CD4-positive, alpha-beta T cell treated with Interleukin-10 for 1 hour (primary cell): ENCODE data around the gene GP5.

Experiments used
- DNase-seq: peaks from one replicate; pipeline ENCODE4 v3.0.0-alpha.2; 2020

The GP5 gene, protein sequence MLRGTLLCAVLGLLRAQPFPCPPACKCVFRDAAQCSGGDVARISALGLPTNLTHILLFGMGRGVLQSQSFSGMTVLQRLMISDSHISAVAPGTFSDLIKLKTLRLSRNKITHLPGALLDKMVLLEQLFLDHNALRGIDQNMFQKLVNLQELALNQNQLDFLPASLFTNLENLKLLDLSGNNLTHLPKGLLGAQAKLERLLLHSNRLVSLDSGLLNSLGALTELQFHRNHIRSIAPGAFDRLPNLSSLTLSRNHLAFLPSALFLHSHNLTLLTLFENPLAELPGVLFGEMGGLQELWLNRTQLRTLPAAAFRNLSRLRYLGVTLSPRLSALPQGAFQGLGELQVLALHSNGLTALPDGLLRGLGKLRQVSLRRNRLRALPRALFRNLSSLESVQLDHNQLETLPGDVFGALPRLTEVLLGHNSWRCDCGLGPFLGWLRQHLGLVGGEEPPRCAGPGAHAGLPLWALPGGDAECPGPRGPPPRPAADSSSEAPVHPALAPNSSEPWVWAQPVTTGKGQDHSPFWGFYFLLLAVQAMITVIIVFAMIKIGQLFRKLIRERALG

DNA sequence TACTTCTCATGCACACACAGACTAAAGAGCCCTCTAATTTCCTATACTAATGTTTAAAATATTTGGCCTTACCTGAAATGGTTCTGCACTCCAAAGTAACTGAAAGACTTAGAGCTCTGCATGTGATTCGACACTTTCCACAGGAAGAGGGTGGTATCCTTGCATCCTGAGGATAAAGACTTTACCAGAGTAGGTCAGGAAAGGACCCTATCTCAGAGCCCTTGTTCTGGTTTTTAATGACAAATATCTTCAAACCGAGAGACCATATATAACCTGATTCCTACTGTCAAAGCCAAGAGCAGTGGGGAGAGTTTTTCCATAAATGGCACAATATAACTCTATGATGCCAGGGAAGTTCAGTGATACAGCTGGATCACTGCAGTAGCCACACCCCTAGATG, at the start of gene GP5:
TSS of gene GP5 (minus strand) at position 101 of the 400 bp plus-strand sequence. CDS start 984 bp downstream, outside the sequence.
- DNase-seq, result no peak

DNA sequence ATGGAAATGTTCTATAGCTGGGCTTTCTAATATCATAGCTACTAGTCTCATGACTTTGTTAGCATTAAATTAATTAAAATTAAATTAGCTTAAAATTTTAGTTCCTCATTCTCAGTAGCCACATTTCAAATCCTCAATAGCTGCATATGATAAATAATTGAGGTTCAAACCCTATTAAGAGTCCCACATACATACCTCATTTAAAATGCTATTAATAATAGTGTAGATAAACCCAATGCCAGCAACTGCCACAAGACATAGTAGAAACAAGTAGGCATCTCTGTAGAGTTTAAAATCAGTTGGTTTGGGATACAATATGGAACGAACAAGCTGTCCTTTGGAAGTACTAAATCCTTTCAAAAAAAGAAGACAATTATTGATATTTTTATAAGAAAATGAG, 48.6 kb upstream of the GP5 start:
- DNase-seq, result no peak

DNA sequence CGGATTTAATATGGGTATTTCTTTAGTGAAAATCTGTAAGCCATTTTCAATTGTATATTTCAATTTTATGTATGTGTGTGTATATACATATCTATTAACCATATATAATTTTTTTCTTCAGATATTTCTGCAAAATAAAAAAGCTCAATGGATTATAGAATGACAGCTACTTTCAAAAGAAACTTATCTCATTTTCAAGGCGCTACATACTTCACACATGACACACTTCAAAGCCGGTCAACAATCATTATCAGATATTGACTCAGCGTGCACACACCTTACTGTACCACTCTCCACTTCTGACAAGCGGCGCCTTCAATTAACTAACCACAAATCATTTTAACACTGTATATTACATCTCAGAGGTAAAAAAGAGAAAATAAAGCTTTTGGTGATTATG, 48.1 kb upstream of the GP5 start:
- DNase-seq, result peak; percentile 14

DNA sequence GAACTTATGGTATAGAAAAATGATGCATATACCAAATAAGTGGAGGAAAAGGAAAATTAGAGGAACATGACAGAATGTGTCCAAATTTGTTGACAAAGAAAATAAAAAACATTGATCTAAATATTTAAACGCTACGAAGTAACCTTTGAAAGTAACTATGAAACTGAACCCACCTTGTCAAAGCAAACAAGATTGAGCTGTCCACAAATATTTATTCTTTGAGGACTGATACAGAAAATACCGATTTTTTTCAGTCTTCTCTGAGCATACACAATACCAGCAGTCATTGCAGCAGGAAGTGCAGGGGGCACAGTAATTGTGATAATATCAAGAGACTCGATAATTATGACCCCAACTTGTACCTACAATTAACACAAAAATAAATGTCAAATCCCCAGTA, 47.7 kb upstream of the GP5 start:
- DNase-seq, result no peak

DNA sequence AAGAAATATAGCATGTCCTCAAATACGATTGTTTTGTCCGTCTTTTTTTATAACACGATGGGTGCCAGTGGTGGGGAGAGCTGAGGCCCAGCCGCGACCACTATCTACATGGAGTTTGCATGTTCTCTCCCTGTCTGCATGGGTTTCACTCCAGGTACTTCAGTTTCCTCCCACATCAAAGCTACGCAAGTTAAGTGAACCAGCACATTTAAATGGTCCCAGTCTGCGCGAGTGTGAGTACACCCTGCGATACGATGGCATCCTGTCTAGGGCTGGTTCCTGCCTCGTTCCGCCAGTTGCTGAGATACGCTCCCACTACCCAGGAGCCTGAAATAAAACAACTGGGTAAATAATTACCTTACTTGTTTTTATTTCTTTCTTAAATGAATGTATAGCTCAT, 47.1 kb upstream of the GP5 start:
- no peak for DNase-seq

DNA sequence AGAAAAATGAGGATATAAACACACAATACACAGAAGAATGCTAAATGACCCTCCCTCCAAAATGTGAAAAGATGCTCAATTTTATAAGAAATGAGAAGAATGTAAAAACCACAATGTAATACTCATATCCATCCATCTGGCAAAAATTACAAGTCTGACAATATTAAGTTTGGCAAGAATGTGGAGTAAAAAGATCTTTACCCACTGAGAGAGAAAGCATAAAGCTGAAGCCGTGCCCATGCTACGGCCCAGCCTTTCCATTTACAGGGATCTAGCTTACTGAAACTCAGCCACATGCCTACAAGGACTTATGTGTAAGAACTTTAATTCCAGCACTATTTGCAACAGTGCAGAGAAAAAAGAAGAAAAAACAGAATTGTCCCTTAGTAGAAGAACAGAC, 44.8 kb upstream of the GP5 start:
- no peak for DNase-seq

DNA sequence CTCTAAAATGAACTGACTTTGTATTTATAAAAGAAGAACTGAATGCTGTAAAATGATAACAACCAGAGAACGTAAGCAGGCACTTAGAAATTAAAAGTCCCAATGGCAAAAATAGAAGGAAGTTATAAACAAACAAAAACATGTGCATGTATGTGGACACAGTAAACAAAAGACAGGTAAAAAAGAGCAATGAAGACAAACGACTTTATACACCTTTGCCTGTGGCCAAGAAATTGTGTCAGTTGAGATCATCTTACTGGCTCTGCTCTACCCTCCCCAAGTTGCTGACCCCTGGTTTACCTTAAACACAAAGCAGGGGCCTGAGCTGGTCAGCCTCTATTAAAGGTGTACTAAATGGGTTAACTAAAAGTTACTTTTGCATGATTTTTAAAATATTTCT, 41.7 kb upstream of the GP5 start:
- no peak for DNase-seq

DNA sequence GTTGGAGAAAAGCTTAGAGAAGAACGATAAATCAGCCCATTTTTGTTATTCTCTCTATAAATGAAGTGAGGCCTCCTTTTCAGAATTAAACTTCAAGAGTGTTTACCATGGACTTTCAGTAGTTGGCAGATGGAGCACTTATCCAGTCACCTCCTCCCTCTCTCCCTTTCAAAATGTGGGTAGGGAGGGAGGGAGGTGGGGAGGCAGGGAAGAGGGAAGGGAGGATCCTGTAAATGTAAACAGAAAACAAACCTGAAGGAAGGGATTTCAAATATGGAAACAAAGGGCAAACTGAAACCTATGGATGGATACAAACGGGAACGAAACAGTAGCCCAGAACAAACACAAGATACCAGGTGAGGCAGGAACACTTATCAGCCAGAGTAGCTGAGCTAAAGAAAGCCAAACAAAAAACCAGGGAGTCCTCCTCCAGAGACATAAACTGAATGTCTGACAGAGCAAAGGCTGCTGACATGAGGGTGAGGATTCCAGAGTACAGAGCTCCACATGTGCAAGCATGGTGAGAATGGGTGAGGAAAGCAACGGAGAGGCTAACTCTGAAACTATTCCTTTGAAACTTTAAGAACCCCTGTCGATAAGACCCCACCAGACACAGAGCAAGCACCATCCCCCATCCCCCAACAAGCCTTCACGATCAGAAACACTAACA, 41.0 kb upstream of the GP5 start:
- no peak for DNase-seq

DNA sequence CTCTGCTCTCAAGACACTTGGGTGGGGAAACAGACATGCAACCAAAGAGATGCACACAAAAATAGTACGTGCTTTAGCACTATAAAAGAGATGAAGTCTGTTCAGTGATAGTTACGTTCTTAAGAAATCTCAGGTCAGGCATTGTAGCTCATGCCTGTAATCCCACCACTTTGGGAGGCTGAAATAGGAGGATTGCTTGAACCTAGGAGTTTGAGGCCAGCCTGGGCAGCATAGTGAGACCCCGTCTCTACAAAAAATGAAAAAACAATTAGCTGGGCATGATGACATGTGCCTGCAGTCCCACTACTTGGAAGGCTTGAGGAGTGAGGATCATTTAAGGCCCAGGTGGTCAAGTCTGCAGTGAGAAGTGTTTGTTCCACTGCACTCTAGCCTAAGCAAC, 35.4 kb upstream of the GP5 start:
- no peak for DNase-seq

DNA sequence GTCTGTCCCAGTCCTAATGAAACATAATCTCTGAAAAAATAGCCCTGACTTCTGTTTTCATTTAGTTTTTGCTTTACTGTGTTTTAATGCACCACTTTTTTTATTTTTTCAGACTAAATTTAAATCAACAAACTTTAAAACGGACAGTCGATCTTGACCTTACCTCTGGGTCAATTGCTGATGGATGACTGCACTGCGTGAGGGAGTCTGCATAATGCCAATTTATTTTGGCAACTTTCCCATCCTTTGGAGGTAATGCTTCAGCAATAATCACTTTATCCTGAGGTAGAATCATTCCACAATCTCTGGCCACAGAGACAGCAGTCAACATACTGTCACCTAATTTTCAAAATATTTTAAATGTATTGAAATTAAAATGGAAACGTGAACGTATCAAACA, 32.5 kb upstream of the GP5 start:
- DNase-seq, result no peak

DNA sequence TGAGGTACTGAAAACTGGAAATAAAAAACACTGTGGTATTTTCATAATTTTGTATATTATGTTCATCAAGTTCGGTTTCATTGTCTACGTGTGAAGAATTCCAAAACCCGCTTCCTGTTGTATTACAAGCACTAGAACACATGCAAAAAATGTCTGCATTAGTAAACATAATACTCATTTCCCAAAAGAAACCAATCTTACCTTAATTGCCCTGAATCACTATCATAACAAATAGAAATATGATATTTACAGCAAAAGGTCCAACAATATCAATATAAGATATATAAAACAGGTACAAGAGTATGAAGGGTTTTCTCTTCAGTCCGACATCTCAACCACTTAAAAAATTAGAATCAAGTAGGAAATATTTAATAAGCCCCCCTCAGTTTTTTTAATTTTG, 26.3 kb upstream of the GP5 start:
- no peak for DNase-seq

DNA sequence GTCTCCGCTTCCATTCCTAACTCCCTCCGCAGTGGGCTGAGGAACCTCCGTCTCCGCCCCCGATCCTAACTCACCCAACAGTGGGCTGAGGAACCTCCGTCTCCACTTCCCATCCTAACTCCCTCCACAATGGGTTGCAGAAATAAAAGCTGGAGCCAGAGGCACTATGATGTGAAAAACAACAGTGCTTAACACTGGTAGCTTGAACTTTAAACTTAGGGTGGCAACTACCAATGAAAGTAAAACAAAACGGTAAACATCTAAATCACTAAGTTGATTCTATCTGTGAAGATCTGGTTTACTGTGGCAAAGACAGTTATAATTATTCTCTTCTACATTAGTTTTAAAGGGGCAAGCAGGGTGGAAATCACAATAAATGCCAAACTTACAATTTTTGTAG, 25.9 kb upstream of the GP5 start:
- DNase-seq, result no peak

DNA sequence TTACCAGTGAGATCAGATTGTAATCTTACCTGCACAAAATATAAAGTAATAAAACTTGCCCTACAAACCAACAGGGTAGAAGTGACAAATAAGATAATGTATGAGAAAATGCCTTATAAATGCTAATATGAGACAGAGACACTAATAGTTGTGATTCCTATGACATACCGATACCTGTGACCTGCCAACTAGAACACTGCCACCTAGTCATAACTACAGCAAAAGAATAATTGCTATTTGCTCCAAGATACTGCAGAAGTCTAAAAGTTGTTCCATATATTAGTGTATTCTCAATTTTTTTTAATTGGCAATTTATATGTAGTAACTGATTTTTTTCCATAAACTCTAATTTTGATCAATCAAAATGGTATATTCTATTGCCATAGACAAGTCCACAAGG, 25.3 kb upstream of the GP5 start:
- no peak for DNase-seq

DNA sequence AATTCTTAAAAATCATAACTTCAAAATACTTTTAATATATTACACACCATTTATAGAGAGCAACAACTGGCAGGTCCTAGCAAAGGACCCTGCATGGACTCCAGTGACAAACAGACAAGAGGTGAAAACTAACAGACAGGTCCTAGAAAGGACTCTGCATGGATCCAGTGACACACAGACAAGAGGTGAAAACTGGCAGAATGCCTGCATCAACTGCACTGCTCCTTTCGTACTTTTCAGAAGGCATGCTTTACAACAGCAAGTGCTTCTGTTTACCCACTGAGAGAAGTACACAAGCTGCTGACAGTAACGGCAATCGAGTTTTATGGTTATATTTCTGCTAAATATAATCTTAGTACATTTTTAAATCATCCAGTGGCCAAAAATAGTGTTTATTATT, 24.3 kb upstream of the GP5 start:
- DNase-seq, result no peak

DNA sequence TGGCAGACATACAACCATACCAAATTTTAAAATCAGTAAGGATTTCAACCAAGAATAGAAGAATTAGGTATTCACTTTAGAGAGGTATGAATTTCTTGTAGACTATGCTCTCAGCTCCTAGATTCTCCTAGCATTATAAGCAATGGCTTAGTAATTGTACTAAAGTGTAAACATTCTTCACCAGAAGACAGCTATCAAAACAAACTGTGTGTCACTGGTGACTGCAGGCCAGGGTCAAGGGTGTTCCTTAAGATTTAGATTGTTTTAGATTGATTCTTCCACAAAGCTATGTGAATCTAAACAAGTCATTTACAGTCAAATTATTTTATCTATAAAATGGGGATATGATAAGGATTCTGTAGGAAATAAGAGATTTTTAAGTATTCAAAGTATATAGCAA, 23.1 kb upstream of the GP5 start:
- no peak for DNase-seq

DNA sequence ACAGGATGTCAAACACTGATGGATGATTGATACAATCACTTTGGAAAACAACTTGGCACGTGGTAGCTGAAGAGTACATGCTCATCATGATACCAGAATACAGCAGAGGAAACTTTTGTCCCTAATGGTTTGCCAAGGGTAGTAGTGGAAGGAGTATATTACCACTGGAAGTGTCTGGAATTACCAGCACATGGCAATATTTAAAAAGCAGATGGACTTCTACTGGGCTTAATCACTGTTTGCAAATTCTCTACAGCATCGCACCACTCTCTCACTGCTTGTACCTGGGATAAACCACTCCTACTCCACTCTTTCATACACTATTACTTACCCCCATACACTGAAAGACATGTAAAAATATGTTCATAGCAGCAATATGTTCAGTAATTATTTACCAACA, 19.6 kb upstream of the GP5 start:
- DNase-seq, result no peak

DNA sequence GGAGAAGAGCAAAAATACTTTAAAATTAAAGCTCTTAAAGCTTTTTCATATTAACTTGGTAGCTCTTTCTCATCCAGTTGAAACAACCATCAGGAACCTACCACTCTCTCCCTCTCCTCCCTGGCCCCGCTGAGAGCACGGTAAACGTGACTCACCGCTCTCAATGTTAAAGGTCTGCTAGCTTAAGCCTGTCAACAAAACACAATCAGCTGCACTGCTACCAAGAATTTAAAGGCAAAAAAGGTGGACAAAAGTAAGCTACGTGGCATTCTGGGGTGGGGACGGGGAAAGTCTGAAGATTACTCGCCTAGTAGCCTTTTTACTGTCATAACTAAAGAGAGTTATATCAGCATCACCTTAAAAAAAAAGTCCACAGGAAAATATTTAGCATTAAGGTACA, 8.4 kb upstream of the GP5 start:
- DNase-seq, result no peak

DNA sequence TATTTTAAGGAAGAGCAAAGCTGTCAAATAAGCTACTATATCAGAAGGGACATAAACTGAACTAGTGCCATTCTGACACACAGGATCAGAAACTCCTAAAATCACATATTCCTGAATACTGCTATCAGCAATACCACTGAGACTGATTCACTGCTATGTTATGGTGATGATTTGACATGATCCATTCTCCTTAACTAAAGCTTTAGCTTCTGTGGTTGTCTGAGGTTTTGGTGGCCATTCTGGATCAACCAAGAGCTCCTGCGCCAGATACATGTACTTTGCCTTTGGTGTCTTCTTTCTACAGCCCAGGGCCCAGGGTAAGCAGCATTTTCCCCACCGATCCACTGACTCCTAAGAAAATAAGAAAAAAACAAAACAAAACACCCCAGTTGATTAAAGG, 6.7 kb upstream of the GP5 start:
- DNase-seq, result no peak

DNA sequence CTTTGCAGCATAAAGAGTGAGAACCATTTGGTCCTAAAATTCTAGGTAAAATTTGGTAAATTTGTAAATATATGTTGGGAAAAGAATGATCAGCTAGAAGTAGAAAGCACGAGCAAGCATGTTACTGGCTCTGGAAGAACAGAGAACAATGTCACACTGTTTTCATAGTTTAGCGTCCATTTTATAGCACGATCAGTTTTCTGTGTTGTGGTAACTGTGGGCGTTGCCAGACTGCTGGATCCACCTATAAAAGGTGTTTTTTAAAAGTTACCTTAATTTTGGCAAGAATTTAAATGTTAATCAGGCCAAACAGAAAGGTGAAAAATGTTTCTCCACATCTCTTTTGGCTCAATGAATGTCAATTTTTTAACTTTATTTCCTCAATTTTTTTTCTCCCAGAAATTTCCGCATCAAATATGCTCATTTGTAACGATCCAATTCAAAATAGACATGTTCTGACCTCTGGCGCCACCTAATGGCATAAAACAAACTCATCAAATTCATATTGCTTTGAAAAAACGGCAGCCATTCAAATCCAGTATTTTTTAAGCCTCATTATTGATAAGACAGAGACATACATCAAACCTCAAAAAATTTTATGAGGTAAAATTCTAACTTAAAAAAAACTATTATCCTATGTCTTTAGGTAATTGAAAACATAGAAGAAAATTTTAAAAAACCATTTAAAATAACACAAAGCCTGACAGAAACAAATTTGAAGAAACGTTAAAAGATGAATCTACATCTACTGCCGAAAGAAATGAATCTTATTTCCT, 5.5 kb upstream of the GP5 start:
- DNase-seq, result peak; percentile 68

DNA sequence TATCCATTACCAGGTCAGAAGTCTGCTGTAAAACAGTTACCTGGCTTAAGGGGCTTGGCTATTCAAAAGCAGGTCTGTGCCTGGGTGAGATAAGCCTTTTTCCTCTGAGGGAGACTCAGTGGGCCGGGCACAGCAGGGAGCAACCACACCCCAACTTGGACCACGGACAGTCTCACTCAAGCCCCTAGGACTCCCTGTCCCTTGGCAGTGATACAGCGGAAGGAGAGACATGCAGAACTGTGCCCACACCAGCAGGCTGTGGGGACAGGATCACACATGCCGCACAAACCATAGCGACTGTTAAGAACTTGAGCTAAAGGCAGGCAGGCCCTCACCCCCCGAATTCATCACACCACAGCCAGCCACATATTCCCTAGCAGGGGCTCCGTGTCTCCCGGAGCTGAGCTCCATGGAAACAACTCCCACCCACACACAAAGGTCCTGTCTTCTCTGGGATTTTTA, 2.8 kb upstream of the GP5 start:
- DNase-seq, result no peak

DNA sequence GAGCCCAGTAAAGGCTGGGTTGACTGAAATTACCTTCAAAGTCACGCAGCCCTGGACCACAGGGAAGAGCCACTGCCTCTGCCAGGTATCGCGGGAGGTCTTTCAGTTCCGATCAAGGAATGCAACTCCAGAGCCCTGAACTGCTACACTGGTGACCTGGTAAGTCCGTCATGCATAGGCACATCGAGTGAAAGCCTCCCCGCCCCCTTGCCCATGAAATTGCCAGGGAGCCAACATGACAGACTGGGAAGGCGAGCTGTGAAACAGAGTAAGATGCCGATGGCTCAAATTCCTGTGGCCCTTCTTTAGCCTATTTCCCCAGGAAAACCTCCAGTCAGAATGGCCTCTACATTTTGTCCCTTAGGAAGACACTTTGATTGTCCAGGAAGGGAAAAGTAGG, 2.3 kb upstream of the GP5 start:
- DNase-seq, result no peak

DNA sequence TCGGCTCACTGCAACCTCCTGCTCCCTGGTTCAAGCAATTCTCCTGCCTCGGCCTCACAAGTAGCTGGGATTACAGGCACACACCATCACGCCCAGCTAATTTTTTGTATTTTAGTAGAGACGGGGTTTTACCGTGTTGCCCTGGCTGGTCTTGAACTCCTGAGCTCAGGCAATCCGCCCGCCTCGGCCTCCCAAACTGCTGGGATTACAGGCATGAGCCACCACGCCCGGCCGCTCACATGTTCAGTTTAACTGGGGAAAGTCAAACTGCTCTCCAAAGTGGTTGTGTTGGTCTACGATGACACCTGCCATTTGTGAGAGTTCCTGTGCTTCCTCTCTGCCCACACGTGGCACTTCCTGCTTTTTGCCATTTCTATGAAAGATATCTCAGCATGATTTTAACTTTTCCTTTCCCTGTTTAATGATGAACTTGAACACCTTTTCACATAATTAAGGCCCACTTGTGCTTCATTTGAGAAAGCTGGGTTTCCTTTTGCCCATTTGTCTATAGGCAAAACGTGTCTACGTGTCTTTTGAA, 877 bp upstream of the GP5 start:
- DNase-seq, result no peak

DNA sequence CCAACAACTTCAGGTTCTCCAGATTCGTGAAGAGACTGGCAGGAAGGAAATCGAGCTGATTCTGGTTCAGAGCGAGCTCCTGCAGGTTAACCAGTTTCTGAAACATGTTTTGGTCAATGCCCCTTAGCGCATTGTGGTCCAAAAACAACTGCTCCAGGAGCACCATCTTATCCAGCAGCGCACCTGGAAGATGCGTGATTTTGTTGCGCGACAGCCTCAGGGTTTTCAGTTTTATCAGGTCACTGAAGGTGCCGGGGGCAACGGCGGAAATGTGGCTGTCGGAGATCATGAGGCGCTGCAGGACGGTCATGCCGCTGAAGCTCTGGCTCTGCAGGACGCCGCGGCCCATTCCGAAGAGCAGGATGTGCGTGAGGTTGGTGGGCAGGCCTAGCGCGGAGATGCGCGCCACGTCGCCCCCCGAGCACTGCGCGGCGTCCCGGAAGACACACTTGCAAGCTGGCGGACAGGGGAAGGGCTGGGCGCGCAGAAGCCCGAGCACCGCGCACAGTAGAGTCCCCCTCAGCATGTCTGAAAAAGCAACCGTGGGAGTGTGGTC, 1.2 kb downstream of the GP5 start:
- DNase-seq, result peak; percentile 27
